ENCODE data around the gene TTLL11. TPM values are rescaled to one million over a fixed set of nuclear protein-coding genes. Genes with fewer than 3 reads are reported as not detected.

TTLL11 gene
- total RNA-seq, 4 donors from 2014 or later = 12.3 to 20.5 (median 15.3) TPM

DNA sequence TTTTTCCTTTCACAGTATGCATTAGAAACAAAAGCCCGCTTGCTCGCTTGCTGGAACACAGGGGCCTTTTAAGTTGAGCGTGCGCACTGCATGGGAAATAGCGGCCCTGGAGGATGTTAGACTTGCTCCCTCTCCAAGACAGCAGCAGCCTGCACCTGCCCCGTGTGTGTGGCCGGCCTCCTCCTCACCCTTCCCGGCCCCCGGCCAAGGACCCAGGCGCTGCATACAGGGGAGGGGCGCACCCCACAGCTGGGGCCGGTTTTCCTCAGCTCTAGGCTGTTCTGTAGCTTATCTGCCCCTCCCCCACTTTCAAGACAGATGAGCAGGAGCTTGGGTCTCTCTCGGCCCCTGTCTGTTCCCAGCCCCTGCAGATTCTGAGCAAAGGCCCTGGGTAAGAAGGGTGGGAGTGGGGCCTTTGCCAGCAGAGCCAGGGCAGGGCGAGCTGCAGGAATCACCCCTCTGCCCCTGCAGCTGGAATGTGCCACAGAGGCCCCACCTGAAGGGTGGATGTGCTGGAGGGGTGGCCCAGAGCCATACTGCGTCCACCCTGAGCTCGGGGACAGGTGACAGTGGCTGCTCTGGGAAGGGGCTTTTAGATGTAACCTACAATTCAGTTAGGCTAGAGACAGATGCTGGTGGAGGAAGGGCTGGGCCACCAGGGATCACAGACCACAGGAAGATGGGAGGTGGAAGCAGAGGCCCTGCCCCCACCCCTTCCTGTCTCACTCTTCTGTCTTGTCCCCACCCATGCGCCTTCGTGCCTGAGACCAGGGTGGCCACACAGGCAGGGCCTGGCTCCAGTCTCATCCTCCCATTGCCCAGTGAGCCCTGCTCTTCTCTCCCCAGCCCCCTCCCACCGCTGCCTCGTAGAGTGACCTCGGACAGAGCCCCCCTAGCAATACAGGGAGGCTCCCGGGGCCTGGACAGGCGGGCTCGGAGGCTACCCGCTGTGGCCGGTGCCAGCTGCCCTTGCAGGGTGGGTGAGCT is 309.3 kb downstream of the TTLL11 start:
- TF ChIP-seq, protein P1, sequence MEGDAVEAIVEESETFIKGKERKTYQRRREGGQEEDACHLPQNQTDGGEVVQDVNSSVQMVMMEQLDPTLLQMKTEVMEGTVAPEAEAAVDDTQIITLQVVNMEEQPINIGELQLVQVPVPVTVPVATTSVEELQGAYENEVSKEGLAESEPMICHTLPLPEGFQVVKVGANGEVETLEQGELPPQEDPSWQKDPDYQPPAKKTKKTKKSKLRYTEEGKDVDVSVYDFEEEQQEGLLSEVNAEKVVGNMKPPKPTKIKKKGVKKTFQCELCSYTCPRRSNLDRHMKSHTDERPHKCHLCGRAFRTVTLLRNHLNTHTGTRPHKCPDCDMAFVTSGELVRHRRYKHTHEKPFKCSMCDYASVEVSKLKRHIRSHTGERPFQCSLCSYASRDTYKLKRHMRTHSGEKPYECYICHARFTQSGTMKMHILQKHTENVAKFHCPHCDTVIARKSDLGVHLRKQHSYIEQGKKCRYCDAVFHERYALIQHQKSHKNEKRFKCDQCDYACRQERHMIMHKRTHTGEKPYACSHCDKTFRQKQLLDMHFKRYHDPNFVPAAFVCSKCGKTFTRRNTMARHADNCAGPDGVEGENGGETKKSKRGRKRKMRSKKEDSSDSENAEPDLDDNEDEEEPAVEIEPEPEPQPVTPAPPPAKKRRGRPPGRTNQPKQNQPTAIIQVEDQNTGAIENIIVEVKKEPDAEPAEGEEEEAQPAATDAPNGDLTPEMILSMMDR (IDR thresholded peaks at IDR 0.05 in 4 of 5, conservative IDR thresholded peaks at IDR 0.05 in 1 of 5) = no peak
- TF ChIP-seq POLR2A (IDR thresholded peaks at IDR 0.05) = no peak
- H3K4me1 ChIP-seq = peaks cover 9 to 14% of the 10 kb centered on the region in 2 donors
- no peaks in the 10 kb centered on the region for H3K9me3 ChIP-seq
- H3K27ac ChIP-seq = peak overlapping the region in 1 of 4 donors; percentile 42
- intact Hi-C loops (cut with DNase I; ENCODE audit: low total_unique reads) = no loop called here
- no peaks in the 10 kb centered on the region for H3K27me3 ChIP-seq
- no peak for ATAC-seq
- H3K4me3 ChIP-seq = no peak overlapping the region
- peak in 1 of 2 donors; percentile 11 for DNase-seq
- in situ Hi-C loops (cut with MboI; ENCODE audit: low sequenced_read_pairs in 4 of 4) = no loop called here
- H3K36me3 ChIP-seq = peaks cover 0 to 30% of the 10 kb centered on the region in 2 donors

DNA sequence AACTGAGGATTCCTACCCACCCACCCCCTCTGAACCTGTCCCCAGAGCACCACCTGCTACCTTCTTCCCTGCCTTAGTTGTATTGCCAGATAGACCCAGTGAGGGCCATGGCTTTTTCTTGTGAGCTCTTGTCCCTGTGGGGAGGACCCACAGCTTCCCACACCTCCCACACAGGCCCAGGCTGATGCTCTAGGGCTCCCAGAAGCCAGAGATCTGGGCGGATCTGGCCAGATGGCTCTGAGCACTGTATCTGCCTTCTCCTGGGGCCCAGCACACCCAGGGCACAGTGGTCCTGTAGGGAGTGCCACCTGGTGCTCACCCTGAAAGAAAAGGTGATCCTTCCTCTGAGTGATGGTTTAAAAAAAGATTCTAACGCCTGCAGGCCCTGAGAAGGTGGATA is 310.0 kb downstream of the TTLL11 start:
- H3K4me1 ChIP-seq = peaks cover 15 to 21% of the 10 kb centered on the region in 2 donors
- no peaks in the 10 kb centered on the region for H3K27me3 ChIP-seq
- intact Hi-C loops (cut with DNase I; ENCODE audit: low total_unique reads) (no loop called here), in situ Hi-C loops (cut with MboI; ENCODE audit: low sequenced_read_pairs in 4 of 4) (no loop called here)
- no peak for ATAC-seq
- no peaks in the 10 kb centered on the region for H3K9me3 ChIP-seq
- no peak overlapping the region for H3K4me3 ChIP-seq
- peak overlapping the region in 1 of 4 donors; percentile 42 for H3K27ac ChIP-seq
- no peak for TF ChIP-seq POLR2A (IDR thresholded peaks at IDR 0.05)
- TF ChIP-seq, protein P1 (IDR thresholded peaks at IDR 0.05 in 4 of 5, conservative IDR thresholded peaks at IDR 0.05 in 1 of 5) = no peak
- H3K36me3 ChIP-seq = peaks cover 0 to 30% of the 10 kb centered on the region in 2 donors
- DNase-seq = no peak

DNA sequence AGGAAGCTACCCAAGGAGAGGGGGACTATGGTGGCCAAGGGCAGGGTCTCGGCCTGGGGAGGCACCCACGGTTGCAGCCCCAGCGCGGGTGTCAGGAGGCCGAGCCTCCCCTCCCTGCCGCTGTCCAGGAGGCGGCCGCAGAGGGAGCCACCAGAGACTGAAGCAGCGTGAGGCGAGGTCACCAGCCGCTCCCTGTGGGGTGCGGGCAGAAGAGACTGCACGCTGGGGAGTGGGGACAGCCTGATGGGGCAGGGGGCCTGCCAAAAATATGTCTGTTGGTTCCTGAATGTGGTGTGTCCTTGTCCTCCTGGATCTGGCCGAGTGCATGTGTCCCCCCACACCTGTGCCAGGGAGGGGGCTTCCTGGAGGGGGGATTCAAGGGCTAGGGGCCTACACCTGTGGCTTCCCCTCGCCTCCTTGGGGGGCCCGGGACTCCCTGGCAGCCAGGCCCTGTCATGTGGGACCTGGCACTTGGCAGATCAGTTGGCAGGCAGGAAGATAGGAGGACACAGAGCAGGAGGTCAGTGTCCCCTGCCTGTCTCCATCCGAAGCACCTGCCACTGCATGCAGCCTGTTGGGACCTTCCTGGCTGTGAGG is 310.5 kb downstream of the TTLL11 start:
- intact Hi-C loops (cut with DNase I; ENCODE audit: low total_unique reads) (no loop called here), in situ Hi-C loops (cut with MboI; ENCODE audit: low sequenced_read_pairs in 4 of 4) (no loop called here)
- Histone ChIP-seq H3K27ac (peak overlapping the region in 1 of 4 donors; percentile 42), H3K27me3 (no peaks in the 10 kb centered on the region), H3K9me3 (no peaks in the 10 kb centered on the region), H3K4me3 (no peak overlapping the region), H3K36me3 (peaks cover 0 to 30% of the 10 kb centered on the region in 2 donors), H3K4me1 (peaks cover 19 to 26% of the 10 kb centered on the region in 2 donors)
- DNase-seq = peak in 1 of 2 donors; percentile 9
- no peak for ATAC-seq
- no peak for TF ChIP-seq POLR2A (IDR thresholded peaks at IDR 0.05)
- TF ChIP-seq, protein P1 (IDR thresholded peaks at IDR 0.05 in 4 of 5, conservative IDR thresholded peaks at IDR 0.05 in 1 of 5) = no peak

DNA sequence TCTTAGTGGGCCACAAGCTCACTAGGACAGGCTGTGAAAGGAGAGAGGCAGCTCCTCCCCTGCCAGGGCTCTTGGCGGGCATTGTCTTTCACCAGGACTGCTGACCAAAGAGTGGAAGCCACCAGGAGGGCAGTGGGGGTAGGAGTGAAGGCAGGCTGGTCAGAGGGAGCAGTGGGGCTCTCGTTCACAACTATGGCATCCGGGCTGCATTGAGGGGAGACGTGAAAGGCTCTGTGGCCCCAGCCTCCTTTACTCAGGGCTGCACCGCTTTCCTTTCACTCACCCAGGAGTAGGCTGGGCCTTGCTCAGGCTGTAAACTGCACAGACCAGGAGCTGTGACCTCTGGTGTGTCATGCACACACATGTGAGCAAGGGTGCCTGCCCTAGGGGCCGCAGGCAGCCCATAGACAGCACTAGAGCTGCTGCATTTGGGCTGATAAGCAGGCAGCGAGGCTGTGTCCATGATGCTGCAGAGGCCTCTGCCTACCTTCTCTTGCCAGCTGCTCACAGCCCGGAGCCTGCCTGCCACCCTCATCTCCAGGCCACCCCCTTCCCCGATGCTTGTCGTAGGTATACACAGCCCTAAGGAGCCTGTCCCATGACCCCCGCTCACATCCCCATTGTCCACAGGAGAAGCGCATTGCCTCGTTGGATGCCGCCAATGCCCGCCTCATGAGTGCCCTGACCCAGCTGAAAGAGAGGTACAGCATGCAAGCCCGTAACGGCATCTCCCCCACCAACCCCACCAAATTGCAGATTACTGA is 311.2 kb downstream of the TTLL11 start:
- Histone ChIP-seq H3K4me1 (peaks cover 19 to 34% of the 10 kb centered on the region in 2 donors), H3K9me3 (no peaks in the 10 kb centered on the region), H3K27ac (peak overlapping the region; percentile 10 to 84 (median 42)), H3K36me3 (peaks cover 0 to 30% of the 10 kb centered on the region in 2 donors), H3K27me3 (no peaks in the 10 kb centered on the region), H3K4me3 (no peak overlapping the region)
- DNase-seq (peak in 1 of 2 donors; percentile 10), ATAC-seq (no peak)
- in situ Hi-C loops (cut with MboI; ENCODE audit: low sequenced_read_pairs in 4 of 4) = no loop called here
- intact Hi-C loops (cut with DNase I; ENCODE audit: low total_unique reads) = no loop called here
- TF ChIP-seq, protein P1 (IDR thresholded peaks at IDR 0.05 in 4 of 5, conservative IDR thresholded peaks at IDR 0.05 in 1 of 5) = no peak
- TF ChIP-seq POLR2A (IDR thresholded peaks at IDR 0.05) = no peak
